AG04449 (cell line): ENCODE data around the gene TRMT61B.

ENCODE experiments used
- CTCF ChIA-PET: fragments of 350-600 bp; formaldehyde crosslinking; extraction: SDS; loops from one replicate; lab custom pipeline; 2021; ENCODE audit warnings: antibody characterized with exemption; lab: Yijun Ruan, JAX
- POLR2A ChIA-PET: fragments of 400-600, 350-600 bp; formaldehyde crosslinking; extraction: SDS; loops from one replicate; lab custom pipeline; 2020; ENCODE audit warnings: antibody characterized with exemption, inconsistent platforms; lab: Yijun Ruan, JAX
- DNase-seq: peaks from one replicate; pipeline ENCODE4 v3.0.0-alpha.2; 2010; ENCODE audit warnings: low read depth, low spot score
- H3K4me3 ChIP-seq: 2 replicates; pipeline ENCODE4 v1.5.1; 2011; ENCODE audit warnings: low read depth, mild to moderate bottlenecking, control low read depth, low read length
- TF ChIP-seq, protein P1 (sequence below): IDR thresholded peaks from one replicate; pipeline ENCODE4 v1.5.1; 2011; ENCODE audit warnings: mild to moderate bottlenecking, moderate library complexity, low read length, control low read depth, inconsistent platforms; ENCODE audit not compliant: insufficient read depth; ENCODE audit errors: missing control alignments

TRMT61B gene

DNA sequence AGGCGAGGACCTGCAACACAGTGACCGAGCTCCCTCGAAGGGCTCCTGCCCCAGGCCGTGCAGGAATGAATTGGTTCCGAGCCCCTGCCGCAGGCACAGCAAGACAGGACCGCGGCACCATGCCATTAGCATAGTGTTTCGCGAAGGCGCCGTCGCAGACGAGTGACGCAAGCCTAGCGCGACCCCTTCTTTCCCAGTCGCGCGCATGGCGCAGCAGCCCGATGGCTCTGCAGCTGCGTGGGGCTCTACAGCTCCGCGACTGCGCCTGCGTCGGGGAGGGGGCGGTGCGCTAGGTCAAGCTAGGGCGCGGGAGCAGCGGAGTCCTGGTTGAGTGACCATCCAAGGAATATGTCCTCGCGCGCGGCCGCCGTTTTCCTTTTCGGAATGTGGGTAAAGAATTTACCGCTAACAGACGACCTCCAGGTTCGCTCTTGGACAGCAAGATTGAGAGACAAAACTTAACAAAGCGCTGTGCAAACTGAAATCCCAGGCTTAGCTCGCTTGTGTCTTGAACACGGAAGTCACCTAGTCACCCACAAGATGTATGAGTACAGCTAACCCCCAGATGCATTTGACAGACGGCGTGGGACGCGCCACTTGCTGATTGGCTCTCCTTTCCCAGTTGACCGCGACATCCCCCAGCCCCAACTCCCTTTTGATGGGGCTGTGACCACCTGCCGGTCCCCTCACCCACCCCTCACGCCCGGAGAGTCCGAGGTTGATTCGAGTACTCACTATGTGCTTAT, at the start of gene TRMT61B:
Gene TRMT61B, minus strand, starts transcription at position 164 of the 746 bp plus-strand sequence. Its CDS starts 32 bp downstream, at position 132.
- CTCF ChIA-PET = interaction anchor here (0.9 kb wide), 1 partner anchor 12 kb away, joined by 3 read pairs; no protein-coding TSS in a partner anchor
- TF ChIP-seq, protein P1, sequence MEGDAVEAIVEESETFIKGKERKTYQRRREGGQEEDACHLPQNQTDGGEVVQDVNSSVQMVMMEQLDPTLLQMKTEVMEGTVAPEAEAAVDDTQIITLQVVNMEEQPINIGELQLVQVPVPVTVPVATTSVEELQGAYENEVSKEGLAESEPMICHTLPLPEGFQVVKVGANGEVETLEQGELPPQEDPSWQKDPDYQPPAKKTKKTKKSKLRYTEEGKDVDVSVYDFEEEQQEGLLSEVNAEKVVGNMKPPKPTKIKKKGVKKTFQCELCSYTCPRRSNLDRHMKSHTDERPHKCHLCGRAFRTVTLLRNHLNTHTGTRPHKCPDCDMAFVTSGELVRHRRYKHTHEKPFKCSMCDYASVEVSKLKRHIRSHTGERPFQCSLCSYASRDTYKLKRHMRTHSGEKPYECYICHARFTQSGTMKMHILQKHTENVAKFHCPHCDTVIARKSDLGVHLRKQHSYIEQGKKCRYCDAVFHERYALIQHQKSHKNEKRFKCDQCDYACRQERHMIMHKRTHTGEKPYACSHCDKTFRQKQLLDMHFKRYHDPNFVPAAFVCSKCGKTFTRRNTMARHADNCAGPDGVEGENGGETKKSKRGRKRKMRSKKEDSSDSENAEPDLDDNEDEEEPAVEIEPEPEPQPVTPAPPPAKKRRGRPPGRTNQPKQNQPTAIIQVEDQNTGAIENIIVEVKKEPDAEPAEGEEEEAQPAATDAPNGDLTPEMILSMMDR = no peak
- POLR2A ChIA-PET = interaction anchor here (0.5 to 1.2 kb wide), 6 partner anchors 13 to 948 kb away, joined by 3 to 4 read pairs (median 3); partner anchors contain the start of gene WDR43
- H3K4me3 ChIP-seq = peak within 1 kb of the TSS; percentile 91
- peak; percentile 69 for DNase-seq

DNA sequence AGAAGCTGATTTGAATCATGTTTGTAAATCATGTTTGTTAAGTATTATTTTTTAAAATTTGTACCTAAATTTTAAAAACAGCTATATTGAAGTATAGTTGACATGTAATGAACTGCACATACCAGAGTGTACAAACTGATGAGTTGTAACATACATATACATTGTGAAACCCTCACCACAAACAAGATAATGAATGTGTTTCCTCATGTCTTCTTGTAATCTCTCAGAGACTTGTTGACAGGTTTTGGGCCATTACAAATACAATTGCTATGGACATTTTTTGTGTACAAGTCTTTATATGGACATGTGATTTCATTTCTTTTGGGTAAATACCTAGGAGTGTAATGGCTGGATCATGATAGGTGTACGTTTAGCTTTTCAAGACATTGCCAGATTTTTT, 45.8 kb upstream of the TRMT61B start:
- ChIA-PET POLR2A (no interaction called here), CTCF (interaction anchor here (1.0 to 1.1 kb wide), 2 partner anchors 12 to 349 kb away, joined by 3 read pairs; no protein-coding TSS in a partner anchor)
- no peak overlapping the region for H3K4me3 ChIP-seq
- no peak for DNase-seq
- TF ChIP-seq, protein P1 = no peak

DNA sequence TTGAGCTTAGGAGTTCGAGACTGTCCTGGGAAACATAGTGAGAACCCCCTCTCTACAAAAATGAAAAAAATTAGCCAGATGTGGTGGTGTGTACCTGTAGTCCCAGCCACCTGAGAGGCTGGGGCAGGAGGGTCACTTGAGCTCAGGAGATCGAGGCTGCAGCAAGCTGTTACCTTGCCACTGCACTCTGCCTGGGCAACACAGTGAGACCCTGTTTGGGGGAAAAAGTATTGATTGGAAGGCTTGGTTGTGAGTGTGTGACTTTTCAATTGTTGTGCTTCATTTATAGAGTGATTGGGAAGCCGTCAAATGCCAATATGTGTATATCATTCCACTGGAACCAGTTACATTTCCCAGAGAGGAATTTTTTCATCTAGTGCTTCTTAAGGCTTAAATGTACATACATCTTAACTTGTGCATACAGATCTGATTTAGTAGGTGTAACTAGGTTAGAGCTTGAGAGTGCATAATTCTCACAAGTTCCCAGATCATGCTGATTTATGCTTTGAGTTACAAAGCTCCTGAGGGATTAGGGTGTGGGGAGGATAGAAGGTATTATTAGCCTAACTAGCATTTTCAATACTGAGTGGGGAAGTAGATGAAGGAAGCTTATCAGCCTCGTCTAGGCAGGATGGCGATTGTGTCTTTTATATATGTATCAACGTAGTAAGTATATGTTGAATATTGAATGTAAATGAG, 39.7 kb upstream of the TRMT61B start:
- no peak overlapping the region for H3K4me3 ChIP-seq
- POLR2A ChIA-PET = no interaction called here
- CTCF ChIA-PET = interaction anchor here (0.8 to 1.9 kb wide), 3 partner anchors 9 to 343 kb away, joined by 3 to 6 read pairs (median 3); no protein-coding TSS in a partner anchor
- TF ChIP-seq, protein P1 = no peak
- DNase-seq = no peak

DNA sequence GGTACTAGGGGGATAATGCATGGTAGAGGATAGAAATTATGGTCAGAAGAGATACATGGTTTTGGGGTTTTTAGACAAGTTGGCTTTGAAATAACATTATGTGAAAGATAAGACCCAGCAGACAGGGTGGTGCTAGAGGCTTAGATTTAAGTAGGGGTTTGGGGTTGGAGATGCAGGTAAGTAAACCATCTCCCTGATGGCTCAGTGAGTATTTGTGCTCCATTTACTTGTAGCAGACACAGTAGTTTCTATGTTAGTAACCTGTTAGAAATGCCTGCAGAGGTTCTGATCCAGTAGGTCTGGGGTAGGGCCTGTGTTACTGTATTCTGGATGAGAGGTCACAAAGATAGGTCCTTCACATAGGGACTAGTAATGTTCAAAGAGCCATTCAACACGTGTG, 38.1 kb upstream of the TRMT61B start:
- DNase-seq = no peak
- ChIA-PET POLR2A (no interaction called here), CTCF (no interaction called here)
- TF ChIP-seq, protein P1 = no peak
- H3K4me3 ChIP-seq = no peak overlapping the region

DNA sequence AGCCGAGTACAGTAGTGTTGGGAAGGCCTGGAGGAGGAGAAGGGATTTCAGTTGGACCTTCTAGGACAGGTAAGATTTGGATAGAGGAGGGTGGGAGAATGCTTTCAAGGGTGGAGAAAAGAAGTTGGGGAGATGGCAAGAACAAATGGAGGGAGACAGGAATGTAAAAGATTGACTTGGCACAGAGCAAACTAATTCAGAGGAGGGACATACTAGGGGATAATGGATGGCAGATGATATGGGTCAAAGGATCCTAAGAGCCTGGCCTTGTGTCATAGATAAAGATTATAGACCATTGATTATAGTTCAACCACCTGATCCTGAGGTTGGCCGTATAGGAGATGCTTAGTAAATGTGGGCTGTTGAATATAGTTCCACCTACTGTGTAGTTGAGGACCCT, 36.7 kb upstream of the TRMT61B start:
- ChIA-PET CTCF (no interaction called here), POLR2A (no interaction called here)
- no peak overlapping the region for H3K4me3 ChIP-seq
- DNase-seq = no peak
- TF ChIP-seq, protein P1 = no peak

DNA sequence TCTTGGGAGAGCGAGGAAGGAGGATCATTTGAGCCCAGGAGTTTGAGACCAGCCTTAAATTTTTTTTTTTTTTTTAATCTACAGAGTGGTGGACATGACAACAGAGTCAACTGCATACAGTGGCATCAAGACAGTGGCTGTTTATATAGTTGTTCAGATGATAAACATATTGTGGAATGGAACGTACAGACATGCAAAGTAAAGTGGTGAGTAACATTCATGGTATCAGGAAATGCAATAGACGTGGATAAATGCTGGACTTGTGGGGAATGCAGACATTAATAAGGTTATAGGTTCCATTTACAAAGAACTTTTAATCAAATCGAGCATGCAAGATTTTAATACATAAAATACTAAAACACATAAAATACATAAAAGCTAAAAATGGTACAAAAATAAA, 36.3 kb upstream of the TRMT61B start:
- TF ChIP-seq, protein P1 = no peak

More for the DNA sequence above, 36.3 kb upstream of the TRMT61B start:
- ChIA-PET POLR2A (no interaction called here), CTCF (interaction anchor here (1.5 kb wide), 1 partner anchor 338 kb away, joined by 3 read pairs; no protein-coding TSS in a partner anchor)
- no peak overlapping the region for H3K4me3 ChIP-seq
- no peak for DNase-seq
